ENCODE measurements around the gene SYT11.

SYT11 gene

GRCh38 chr1:155904261-155904660 is 44.9 kb downstream of the SYT11 start:
- TF ChIP-seq, protein P1, sequence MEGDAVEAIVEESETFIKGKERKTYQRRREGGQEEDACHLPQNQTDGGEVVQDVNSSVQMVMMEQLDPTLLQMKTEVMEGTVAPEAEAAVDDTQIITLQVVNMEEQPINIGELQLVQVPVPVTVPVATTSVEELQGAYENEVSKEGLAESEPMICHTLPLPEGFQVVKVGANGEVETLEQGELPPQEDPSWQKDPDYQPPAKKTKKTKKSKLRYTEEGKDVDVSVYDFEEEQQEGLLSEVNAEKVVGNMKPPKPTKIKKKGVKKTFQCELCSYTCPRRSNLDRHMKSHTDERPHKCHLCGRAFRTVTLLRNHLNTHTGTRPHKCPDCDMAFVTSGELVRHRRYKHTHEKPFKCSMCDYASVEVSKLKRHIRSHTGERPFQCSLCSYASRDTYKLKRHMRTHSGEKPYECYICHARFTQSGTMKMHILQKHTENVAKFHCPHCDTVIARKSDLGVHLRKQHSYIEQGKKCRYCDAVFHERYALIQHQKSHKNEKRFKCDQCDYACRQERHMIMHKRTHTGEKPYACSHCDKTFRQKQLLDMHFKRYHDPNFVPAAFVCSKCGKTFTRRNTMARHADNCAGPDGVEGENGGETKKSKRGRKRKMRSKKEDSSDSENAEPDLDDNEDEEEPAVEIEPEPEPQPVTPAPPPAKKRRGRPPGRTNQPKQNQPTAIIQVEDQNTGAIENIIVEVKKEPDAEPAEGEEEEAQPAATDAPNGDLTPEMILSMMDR (IDR thresholded peaks at IDR 0.05; ENCODE audit: low read depth, low read length, missing control alignments): no peak
- in situ Hi-C loops (cut with HindIII; ENCODE audit: low sequenced_read_pairs): no loop called here
- no peak overlapping the region for H3K4me3 ChIP-seq (ENCODE audit: low read depth, low read length)
- no peak for DNase-seq (ENCODE audit: low read depth)

- in situ Hi-C loops (cut with HindIII; ENCODE audit: low sequenced_read_pairs): no loop called here
- H3K4me3 ChIP-seq (ENCODE audit: low read depth, low read length): peak overlapping the region; percentile 78
- DNase-seq (ENCODE audit: low read depth): no peak
- TF ChIP-seq, protein P1 (IDR thresholded peaks at IDR 0.05; ENCODE audit: low read depth, low read length, missing control alignments): no peak
These were observed 50.5 kb downstream of the SYT11 start for GRCh38 chr1:155909894-155910293.

DNA sequence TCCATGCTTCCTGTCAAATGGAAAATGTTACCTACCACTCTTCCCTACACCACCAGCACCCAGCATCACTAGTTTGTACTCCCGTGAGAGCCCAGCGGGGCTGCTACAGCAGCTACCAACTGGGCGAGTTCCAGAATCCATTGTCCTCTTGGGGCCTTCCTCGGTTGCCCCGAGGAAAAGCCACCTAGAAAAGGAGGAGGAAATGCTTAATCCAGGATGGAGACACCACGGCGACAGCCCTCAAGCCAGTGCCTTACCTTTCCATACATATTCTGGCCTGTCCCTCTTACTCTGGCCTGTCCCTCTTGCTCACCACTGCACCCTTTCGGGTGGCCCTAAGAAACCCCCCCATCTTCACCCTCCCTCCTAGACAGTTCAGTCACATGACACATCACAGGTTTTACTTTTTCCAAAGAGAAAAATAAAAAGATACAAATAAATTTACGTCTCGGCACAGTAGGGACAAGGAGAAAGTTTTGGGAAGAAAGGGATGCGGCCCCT is 51.3 kb downstream of the SYT11 start:
- in situ Hi-C loops (cut with HindIII; ENCODE audit: low sequenced_read_pairs): no loop called here
- peak overlapping the region; percentile 78 for H3K4me3 ChIP-seq (ENCODE audit: low read depth, low read length)
- TF ChIP-seq, protein P1 (IDR thresholded peaks at IDR 0.05; ENCODE audit: low read depth, low read length, missing control alignments): peak; percentile 8
- DNase-seq (ENCODE audit: low read depth): no peak

GRCh38 chr1:155911156-155912055 is 52.0 kb downstream of the SYT11 start, which contains the start of gene RIT1:
TSS of gene RIT1 (minus strand) at chr1:155911349. CDS start at chr1:155910761, 588 bp downstream.
- H3K4me3 ChIP-seq (ENCODE audit: low read depth, low read length): peak within 1 kb of the TSS; percentile 78
- in situ Hi-C loops (cut with HindIII; ENCODE audit: low sequenced_read_pairs): no loop called here
- TF ChIP-seq, protein P1 (IDR thresholded peaks at IDR 0.05; ENCODE audit: low read depth, low read length, missing control alignments): no peak
- DNase-seq (ENCODE audit: low read depth): peak; percentile 28

- DNase-seq (ENCODE audit: low read depth): no peak
- TF ChIP-seq, protein P1 (IDR thresholded peaks at IDR 0.05; ENCODE audit: low read depth, low read length, missing control alignments): no peak
- in situ Hi-C loops (cut with HindIII; ENCODE audit: low sequenced_read_pairs): no loop called here
- H3K4me3 ChIP-seq (ENCODE audit: low read depth, low read length): no peak overlapping the region
These were observed 52.7 kb downstream of the SYT11 start for GRCh38 chr1:155912056-155912536.

DNA sequence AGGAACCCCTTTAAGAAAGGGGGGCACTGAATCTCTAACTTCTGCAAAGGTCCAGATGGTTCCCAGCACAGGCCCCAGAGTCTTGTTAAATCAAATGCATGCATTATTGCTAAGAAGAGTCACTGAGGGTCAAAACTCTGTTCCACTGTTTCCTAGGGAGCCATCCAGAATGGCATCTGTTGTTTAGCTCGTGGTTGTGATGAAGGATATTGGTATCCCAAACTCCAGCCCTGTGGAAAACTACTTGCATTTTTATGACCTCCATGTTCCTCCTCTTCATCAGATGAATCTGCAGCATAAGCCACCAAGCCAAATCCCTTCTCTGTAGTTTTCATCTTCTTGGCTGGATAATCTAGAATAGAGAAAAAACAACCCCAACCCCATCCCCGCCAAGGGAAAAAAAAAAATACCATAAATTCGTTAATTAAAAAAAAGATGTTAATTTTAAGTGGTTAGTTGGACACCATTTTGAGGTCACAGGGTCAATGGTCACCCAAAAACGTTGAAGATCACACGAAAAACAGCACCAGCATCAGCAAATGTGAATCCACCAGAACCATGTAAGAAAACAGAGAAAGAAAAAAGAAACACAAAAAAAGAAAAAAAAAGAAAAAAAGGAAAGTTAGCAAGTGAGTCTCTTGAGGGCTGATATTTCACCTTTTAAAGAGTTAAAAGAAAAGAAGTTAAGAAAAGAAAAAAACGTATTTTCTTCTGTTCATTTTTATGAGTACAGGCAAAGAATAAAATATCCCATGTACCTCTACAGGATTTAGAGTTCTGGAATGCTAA is 54.8 kb downstream of the SYT11 start:
- TF ChIP-seq, protein P1 (IDR thresholded peaks at IDR 0.05; ENCODE audit: low read depth, low read length, missing control alignments): no peak
- in situ Hi-C loops (cut with HindIII; ENCODE audit: low sequenced_read_pairs): no loop called here
- no peak overlapping the region for H3K4me3 ChIP-seq (ENCODE audit: low read depth, low read length)
- no peak for DNase-seq (ENCODE audit: low read depth)

Data from astrocyte of the cerebellum (primary cell).